ENCODE measurements around the gene KIF21A. TPM values are rescaled to one million over a fixed set of nuclear protein-coding genes. Genes with fewer than 3 reads are reported as not detected.

KIF21A gene
- total and polyA plus RNA-seq, 4 donors = 1.2 to 9.0 (median 5.8) TPM

- 85 to 89% methylated on average over 5 of the region's 5 CpGs for WGBS, 2 donors
- no peak for DNase-seq
- Histone ChIP-seq H3K27ac (ENCODE audit: low read depth in 1 of 2, low read length in 2 of 2) (no peak overlapping the region), H3K4me1 (ENCODE audit: control insufficient read depth in 1 of 2, insufficient read depth in 2 of 2, low read length in 2 of 2) (no peaks in the 10 kb centered on the region), H3K9me3 (ENCODE audit: control insufficient read depth, low read length) (peaks cover 4% of the 10 kb centered on the region), H3K36me3 (ENCODE audit: control insufficient read depth in 1 of 2, insufficient read depth in 2 of 2, low read length in 1 of 2) (no peaks in the 10 kb centered on the region), H3K27me3 (ENCODE audit: control insufficient read depth in 1 of 2, insufficient read depth in 2 of 2, low read length in 1 of 2) (no peaks in the 10 kb centered on the region), H3K4me3 (ENCODE audit: low read length in 2 of 2) (no peak overlapping the region)
- intact Hi-C loops (cut with DNase I) = no loop called here
- no peak for ATAC-seq (ENCODE audit: low FRiP score)
Measured at GRCh38 chr12:39464976-39465695, 22.2 kb upstream of the KIF21A start.

DNA sequence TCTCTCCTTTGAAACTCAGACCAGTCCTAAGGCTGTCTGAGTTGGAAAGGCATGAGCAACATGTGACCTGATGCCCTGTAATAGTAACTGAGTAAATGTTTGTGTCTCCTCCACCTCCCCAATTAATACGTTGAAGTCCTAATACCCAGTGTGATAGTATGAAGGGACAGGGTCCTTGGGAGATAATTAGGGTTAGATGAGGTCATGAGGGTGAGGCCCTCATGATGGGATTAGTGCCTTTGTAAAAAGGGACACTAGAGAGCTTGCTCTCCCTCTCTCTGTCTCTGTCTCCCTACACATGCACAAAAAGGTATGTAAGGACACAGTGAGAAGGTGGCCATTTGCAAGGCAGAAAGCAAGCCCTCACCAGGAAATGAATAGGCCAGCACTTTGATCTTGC lies 18.1 kb upstream of the KIF21A start:
- ATAC-seq (ENCODE audit: low FRiP score) (no peak), DNase-seq (no peak)
- H3K27me3 ChIP-seq (ENCODE audit: control insufficient read depth in 1 of 2, insufficient read depth in 2 of 2, low read length in 1 of 2) = no peaks in the 10 kb centered on the region
- H3K4me1 ChIP-seq (ENCODE audit: control insufficient read depth in 1 of 2, insufficient read depth in 2 of 2, low read length in 2 of 2) = no peaks in the 10 kb centered on the region
- H3K27ac ChIP-seq (ENCODE audit: low read depth in 1 of 2, low read length in 2 of 2) = no peak overlapping the region
- H3K9me3 ChIP-seq (ENCODE audit: control insufficient read depth, low read length) = peaks cover 4% of the 10 kb centered on the region
- no peak overlapping the region for H3K4me3 ChIP-seq (ENCODE audit: low read length in 2 of 2)
- 78 to 90% methylated on average over 1 of the region's 1 CpG for WGBS, 2 donors
- H3K36me3 ChIP-seq (ENCODE audit: control insufficient read depth in 1 of 2, insufficient read depth in 2 of 2, low read length in 1 of 2) = no peaks in the 10 kb centered on the region
- intact Hi-C loops (cut with DNase I) = no loop called here

DNA sequence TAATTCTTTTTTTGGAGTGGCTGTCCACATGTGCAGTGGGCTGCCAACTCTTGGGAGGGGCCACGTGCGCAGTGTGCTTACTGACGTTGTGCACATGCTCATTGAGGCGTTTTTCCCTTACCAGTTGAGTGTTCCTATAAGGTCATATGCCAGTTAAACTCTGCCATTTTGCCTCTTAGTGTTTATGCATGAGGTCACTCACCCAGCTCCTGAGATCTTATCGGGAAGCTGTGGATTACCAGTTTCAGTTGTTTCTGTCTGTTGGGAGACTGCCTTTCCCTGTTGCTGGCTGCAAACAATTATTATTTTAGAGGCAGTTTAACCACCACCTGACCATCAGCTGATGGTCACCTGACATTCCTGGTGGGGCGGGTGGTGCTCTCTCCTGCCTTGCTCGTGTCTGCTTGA lies 16.1 kb upstream of the KIF21A start:
- Histone ChIP-seq H3K36me3 (ENCODE audit: control insufficient read depth in 1 of 2, insufficient read depth in 2 of 2, low read length in 1 of 2) (no peaks in the 10 kb centered on the region), H3K9me3 (ENCODE audit: control insufficient read depth, low read length) (peaks cover 4% of the 10 kb centered on the region), H3K4me1 (ENCODE audit: control insufficient read depth in 1 of 2, insufficient read depth in 2 of 2, low read length in 2 of 2) (no peaks in the 10 kb centered on the region), H3K4me3 (ENCODE audit: low read length in 2 of 2) (no peak overlapping the region), H3K27me3 (ENCODE audit: control insufficient read depth in 1 of 2, insufficient read depth in 2 of 2, low read length in 1 of 2) (no peaks in the 10 kb centered on the region), H3K27ac (ENCODE audit: low read depth in 1 of 2, low read length in 2 of 2) (no peak overlapping the region)
- DNase-seq (no peak), ATAC-seq (ENCODE audit: low FRiP score) (no peak)
- 77% methylated on average over 7 of the region's 7 CpGs for WGBS, 2 donors
- intact Hi-C loops (cut with DNase I) = no loop called here

DNA sequence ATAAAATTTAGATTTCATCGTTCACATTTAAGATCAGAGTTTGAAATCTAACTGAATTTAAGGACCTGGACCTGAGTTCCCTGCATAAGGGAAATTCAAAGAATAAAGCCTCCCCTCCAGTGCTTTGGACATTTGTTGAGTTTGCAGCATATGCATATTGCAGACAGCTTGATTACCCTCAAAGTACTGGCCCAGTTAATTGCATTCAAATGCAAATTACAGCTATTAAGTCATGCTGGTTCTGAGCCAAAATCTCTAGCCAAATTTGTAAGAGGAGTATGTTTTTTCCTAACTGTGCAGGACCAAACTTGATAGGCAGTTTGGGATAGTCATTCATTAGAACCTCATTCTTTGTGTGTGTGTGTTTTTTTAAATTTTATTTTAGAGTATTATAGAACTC lies 9.1 kb upstream of the KIF21A start:
- Histone ChIP-seq H3K4me1 (ENCODE audit: control insufficient read depth in 1 of 2, insufficient read depth in 2 of 2, low read length in 2 of 2) (no peaks in the 10 kb centered on the region), H3K9me3 (ENCODE audit: control insufficient read depth, low read length) (no peaks in the 10 kb centered on the region), H3K4me3 (ENCODE audit: low read length in 2 of 2) (no peak overlapping the region), H3K27me3 (ENCODE audit: control insufficient read depth in 1 of 2, insufficient read depth in 2 of 2, low read length in 1 of 2) (no peaks in the 10 kb centered on the region), H3K27ac (ENCODE audit: low read depth in 1 of 2, low read length in 2 of 2) (no peak overlapping the region), H3K36me3 (ENCODE audit: control insufficient read depth in 1 of 2, insufficient read depth in 2 of 2, low read length in 1 of 2) (no peaks in the 10 kb centered on the region)
- WGBS, 2 donors = 16 to 22% methylated on average over 1 of the region's 1 CpG
- no peak for ATAC-seq (ENCODE audit: low FRiP score)
- no peak for DNase-seq
- intact Hi-C loops (cut with DNase I) = no loop called here

- no peak for DNase-seq
- Histone ChIP-seq H3K36me3 (ENCODE audit: control insufficient read depth in 1 of 2, insufficient read depth in 2 of 2, low read length in 1 of 2) (no peaks in the 10 kb centered on the region), H3K27ac (ENCODE audit: low read depth in 1 of 2, low read length in 2 of 2) (no peak overlapping the region), H3K27me3 (ENCODE audit: control insufficient read depth in 1 of 2, insufficient read depth in 2 of 2, low read length in 1 of 2) (no peaks in the 10 kb centered on the region), H3K4me1 (ENCODE audit: control insufficient read depth in 1 of 2, insufficient read depth in 2 of 2, low read length in 2 of 2) (no peaks in the 10 kb centered on the region), H3K9me3 (ENCODE audit: control insufficient read depth, low read length) (no peaks in the 10 kb centered on the region), H3K4me3 (ENCODE audit: low read length in 2 of 2) (no peak overlapping the region)
- intact Hi-C loops (cut with DNase I) = no loop called here
- ATAC-seq (ENCODE audit: low FRiP score) = no peak
Measured at GRCh38 chr12:39448038-39448437, 5.1 kb upstream of the KIF21A start.

DNA sequence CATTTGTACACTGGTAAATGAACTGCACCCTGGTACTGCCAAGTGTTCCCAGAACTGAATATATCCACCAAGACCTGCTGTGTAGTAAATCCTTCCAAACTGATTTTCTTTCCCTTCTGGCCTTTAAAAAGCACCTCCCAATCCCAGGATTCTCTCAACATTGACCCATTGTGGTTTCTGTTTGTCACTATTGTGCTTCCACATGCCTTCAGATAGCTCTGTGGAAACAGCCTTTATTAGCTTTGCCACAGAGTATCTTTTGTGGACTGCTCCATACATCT lies 949 bp upstream of the KIF21A start:
- Histone ChIP-seq H3K27ac (ENCODE audit: low read depth in 1 of 2, low read length in 2 of 2) (no peak overlapping the region), H3K4me1 (ENCODE audit: control insufficient read depth in 1 of 2, insufficient read depth in 2 of 2, low read length in 2 of 2) (no peaks in the 10 kb centered on the region), H3K9me3 (ENCODE audit: control insufficient read depth, low read length) (no peaks in the 10 kb centered on the region), H3K4me3 (ENCODE audit: low read length in 2 of 2) (peak overlapping the region; percentile 20 to 77), H3K27me3 (ENCODE audit: control insufficient read depth in 1 of 2, insufficient read depth in 2 of 2, low read length in 1 of 2) (no peaks in the 10 kb centered on the region), H3K36me3 (ENCODE audit: control insufficient read depth in 1 of 2, insufficient read depth in 2 of 2, low read length in 1 of 2) (no peaks in the 10 kb centered on the region)
- intact Hi-C loops (cut with DNase I) = no loop called here
- no peak for ATAC-seq (ENCODE audit: low FRiP score)
- DNase-seq = no peak

DNA sequence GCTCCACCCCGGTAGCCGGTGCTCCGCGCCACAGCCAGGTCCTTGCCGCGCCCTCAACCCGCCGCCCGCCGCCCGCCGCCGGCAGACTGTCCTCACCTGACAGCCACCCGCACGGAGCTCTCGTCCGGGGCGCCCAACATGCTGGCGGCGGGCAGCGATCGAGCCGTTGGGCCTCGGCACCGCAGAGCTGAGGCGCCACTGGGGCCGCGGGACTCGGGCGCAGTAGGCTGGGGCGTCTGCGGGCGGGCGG lies 164 bp downstream of the KIF21A start:
- ATAC-seq (ENCODE audit: low FRiP score) (peak; percentile 6), DNase-seq (no peak)
- intact Hi-C loops (cut with DNase I) = no loop called here
- Histone ChIP-seq H3K4me1 (ENCODE audit: control insufficient read depth in 1 of 2, insufficient read depth in 2 of 2, low read length in 2 of 2) (no peaks in the 10 kb centered on the region), H3K27ac (ENCODE audit: low read depth in 1 of 2, low read length in 2 of 2) (peak overlapping the region in 1 of 2 donors; percentile 28), H3K36me3 (ENCODE audit: control insufficient read depth in 1 of 2, insufficient read depth in 2 of 2, low read length in 1 of 2) (no peaks in the 10 kb centered on the region), H3K27me3 (ENCODE audit: control insufficient read depth in 1 of 2, insufficient read depth in 2 of 2, low read length in 1 of 2) (no peaks in the 10 kb centered on the region), H3K9me3 (ENCODE audit: control insufficient read depth, low read length) (no peaks in the 10 kb centered on the region), H3K4me3 (ENCODE audit: low read length in 2 of 2) (peak overlapping the region; percentile 77 to 80)
- WGBS, 2 donors = 0 to 1% methylated on average over 24 to 34 of the region's 34 CpGs

GRCh38 chr12:39441963-39442830 lies 723 bp downstream of the KIF21A start:
- intact Hi-C loops (cut with DNase I) = no loop called here
- WGBS, 2 donors = 3 to 4% methylated on average over 49 of the region's 49 CpGs
- H3K27ac ChIP-seq (ENCODE audit: low read depth in 1 of 2, low read length in 2 of 2) = peak overlapping the region in 1 of 2 donors; percentile 28
- ATAC-seq (ENCODE audit: low FRiP score) (peak; percentile 8), DNase-seq (peak; percentile 51 to 82)
- no peaks in the 10 kb centered on the region for H3K9me3 ChIP-seq (ENCODE audit: control insufficient read depth, low read length)
- no peaks in the 10 kb centered on the region for H3K27me3 ChIP-seq (ENCODE audit: control insufficient read depth in 1 of 2, insufficient read depth in 2 of 2, low read length in 1 of 2)
- H3K36me3 ChIP-seq (ENCODE audit: control insufficient read depth in 1 of 2, insufficient read depth in 2 of 2, low read length in 1 of 2) = no peaks in the 10 kb centered on the region
- H3K4me1 ChIP-seq (ENCODE audit: control insufficient read depth in 1 of 2, insufficient read depth in 2 of 2, low read length in 2 of 2) = no peaks in the 10 kb centered on the region
- peak overlapping the region; percentile 77 to 80 for H3K4me3 ChIP-seq (ENCODE audit: low read length in 2 of 2)

DNA sequence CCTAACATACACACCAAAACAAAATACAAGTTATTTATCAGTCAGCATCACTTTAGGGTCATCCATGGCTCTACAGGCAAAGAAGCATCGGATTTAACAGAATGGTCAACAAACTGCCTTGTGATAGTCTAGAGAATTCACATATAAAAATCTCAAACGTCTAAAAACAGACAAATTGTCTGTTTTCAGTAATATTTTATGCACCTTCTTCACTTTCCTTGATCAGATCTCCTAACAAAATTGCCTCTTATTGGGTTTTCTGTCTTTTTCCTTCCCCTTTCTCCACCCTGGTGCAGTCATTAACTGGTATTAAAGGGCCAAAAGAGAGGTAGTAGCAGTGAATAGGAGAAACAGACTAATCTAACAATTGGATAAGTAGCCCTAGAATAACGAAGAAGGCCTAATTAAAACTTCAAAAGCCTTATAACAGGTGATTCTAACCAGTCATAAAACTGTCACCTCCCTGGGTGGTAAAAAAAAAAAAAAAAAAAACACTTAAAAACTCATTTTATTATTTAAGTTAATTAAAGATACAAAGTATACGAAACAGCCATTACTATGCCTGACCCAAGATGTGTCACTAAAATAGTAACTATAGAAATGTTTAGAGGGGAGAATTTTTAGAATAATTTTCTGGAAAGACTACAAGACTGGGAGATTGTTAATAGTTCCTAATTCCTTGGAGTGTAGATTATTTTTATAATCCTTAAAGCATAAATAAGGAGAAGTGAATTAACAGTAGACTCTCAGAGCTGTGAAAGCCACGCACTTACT lies 1.5 kb downstream of the KIF21A start:
- H3K4me1 ChIP-seq (ENCODE audit: control insufficient read depth in 1 of 2, insufficient read depth in 2 of 2, low read length in 2 of 2) = no peaks in the 10 kb centered on the region
- WGBS, 2 donors = 78% methylated on average over 5 of the region's 5 CpGs
- H3K27me3 ChIP-seq (ENCODE audit: control insufficient read depth in 1 of 2, insufficient read depth in 2 of 2, low read length in 1 of 2) = no peaks in the 10 kb centered on the region
- H3K9me3 ChIP-seq (ENCODE audit: control insufficient read depth, low read length) = no peaks in the 10 kb centered on the region
- intact Hi-C loops (cut with DNase I) = no loop called here
- H3K36me3 ChIP-seq (ENCODE audit: control insufficient read depth in 1 of 2, insufficient read depth in 2 of 2, low read length in 1 of 2) = no peaks in the 10 kb centered on the region
- H3K4me3 ChIP-seq (ENCODE audit: low read length in 2 of 2) = no peak overlapping the region
- ATAC-seq (ENCODE audit: low FRiP score) = no peak
- no peak overlapping the region for H3K27ac ChIP-seq (ENCODE audit: low read depth in 1 of 2, low read length in 2 of 2)
- DNase-seq = no peak
